Measurements from ENCODE around the gene NPM3. TPM values are rescaled to one million over a fixed set of nuclear protein-coding genes. Genes with fewer than 3 reads are reported as not detected.

Gene NPM3
- total and polyA plus RNA-seq, 4 experiments from 2014 or later: 5.3 to 12.4 (median 8.9) TPM

- H3K4me3 ChIP-seq (ENCODE audit: low read length in 2 of 2): no peak overlapping the region
- H3K4me1 ChIP-seq (ENCODE audit: insufficient read depth, low read length): peaks cover 44% of the 10 kb centered on the region
- peak overlapping the region; percentile 6 for H3K27ac ChIP-seq (ENCODE audit: low read depth, low read length)
Measured at GRCh38 chr10:101828766-101829551, 45.7 kb upstream of the NPM3 start.

DNA sequence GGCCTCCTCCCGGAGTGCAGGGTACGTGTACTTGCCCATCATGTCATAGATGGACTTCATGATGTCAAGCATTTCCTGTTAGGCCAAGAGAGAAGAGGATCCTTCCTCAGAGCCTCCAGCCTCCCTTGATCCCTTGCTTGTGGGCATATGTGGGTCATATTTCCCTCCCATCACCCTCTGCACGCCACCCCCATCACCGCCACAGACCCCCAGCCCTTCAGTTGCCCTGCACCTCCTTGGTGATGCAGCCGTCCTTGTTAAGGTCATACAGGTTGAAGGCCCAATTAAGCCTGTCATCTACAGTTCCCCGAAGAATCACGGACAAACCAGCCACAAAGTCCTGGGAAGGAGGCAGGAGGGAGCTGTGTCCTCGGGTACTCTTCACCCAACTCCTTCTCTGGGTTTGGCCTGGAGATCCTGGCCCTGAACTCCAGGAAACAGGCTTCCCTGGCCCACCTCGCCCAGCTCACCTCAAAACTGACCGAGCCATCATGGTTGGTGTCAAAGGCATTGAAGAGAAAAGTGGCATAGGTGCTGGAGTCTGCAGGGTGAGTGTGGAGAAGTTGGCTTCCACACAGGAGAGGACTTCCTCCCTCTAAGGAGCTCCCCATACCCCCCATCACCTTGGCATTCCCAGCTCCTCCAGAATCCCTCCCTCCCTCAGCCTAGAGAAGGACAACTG, 44.8 kb upstream of the NPM3 start:
- H3K9me3 Mint-ChIP-seq: peaks cover 0 to 6% (median 0%) of the 10 kb centered on the region in 8 donors
- no peaks in the 10 kb centered on the region for H3K36me3 ChIP-seq (ENCODE audit: insufficient read depth, low read length)
- POLR2A ChIA-PET (ENCODE audit: partially characterized antibody): interaction anchor here (3.6 to 11.6 kb wide), 3 partner anchors 10 to 44 kb away, joined by 13 to 204 read pairs (median 29); partner anchors contain the start of genes NPM3 and OGA
- H3K4me1 Mint-ChIP-seq: peaks cover 26 to 56% (median 35%) of the 10 kb centered on the region in 4 donors
- no peak overlapping the region for H3K4me3 ChIP-seq (ENCODE audit: low read length in 2 of 2)
- H3K27ac Mint-ChIP-seq: peak overlapping the region in 6 of 7 donors; percentile 34 to 98 (median 70)
- no peak overlapping the region for H3K27ac ChIP-seq (ENCODE audit: low read depth, low read length)
- H3K9me3 ChIP-seq (ENCODE audit: control insufficient read depth in 1 of 2, low read length in 2 of 2): no peaks in the 10 kb centered on the region
- intact Hi-C loops (cut with micrococcal nuclease): no loop called here
- peak overlapping the region in 4 of 8 donors; percentile 3 to 56 (median 35) for H3K4me3 Mint-ChIP-seq
- peaks cover 0 to 12% of the 10 kb centered on the region in 2 donors for H3K36me3 Mint-ChIP-seq
- peaks cover 2 to 7% of the 10 kb centered on the region in 2 donors for H3K27me3 Mint-ChIP-seq
- H3K4me1 ChIP-seq (ENCODE audit: insufficient read depth, low read length): peaks cover 35% of the 10 kb centered on the region
- no peak for DNase-seq
- CTCF ChIA-PET (ENCODE audit: partially characterized antibody): interaction anchor here (0.5 to 7.6 kb wide), 5 partner anchors 8 to 47 kb away, joined by 3 to 60 read pairs (median 6); partner anchors contain the start of genes KCNIP2 and OGA
- H3K27me3 ChIP-seq (ENCODE audit: insufficient read depth, low read length): no peaks in the 10 kb centered on the region

More at GRCh38 chr10:101828766-101829551, 45.7 kb upstream of the NPM3 start:
- Mint-ChIP-seq H3K9me3 (peaks cover 0 to 6% (median 0%) of the 10 kb centered on the region in 8 donors), H3K27me3 (peaks cover 2 to 7% of the 10 kb centered on the region in 2 donors), H3K4me3 (peak overlapping the region in 5 of 8 donors; percentile 6 to 56 (median 15)), H3K36me3 (peaks cover 0 to 12% of the 10 kb centered on the region in 2 donors), H3K27ac (peak overlapping the region in 6 of 7 donors; percentile 29 to 98 (median 50)), H3K4me1 (peaks cover 34 to 65% (median 44%) of the 10 kb centered on the region in 4 donors)
- DNase-seq: no peak
- Histone ChIP-seq H3K27me3 (ENCODE audit: insufficient read depth, low read length) (no peaks in the 10 kb centered on the region), H3K36me3 (ENCODE audit: insufficient read depth, low read length) (no peaks in the 10 kb centered on the region), H3K9me3 (ENCODE audit: control insufficient read depth in 1 of 2, low read length in 2 of 2) (no peaks in the 10 kb centered on the region)
- intact Hi-C loops (cut with micrococcal nuclease): no loop called here
- CTCF ChIA-PET (ENCODE audit: partially characterized antibody): interaction anchor here (7.6 to 10.1 kb wide), 2 partner anchors 7 to 13 kb away, joined by 60 to 88 read pairs; partner anchors contain the start of genes KCNIP2 and OGA
- POLR2A ChIA-PET (ENCODE audit: partially characterized antibody): interaction anchor here (3.6 to 11.6 kb wide), 3 partner anchors 10 to 45 kb away, joined by 13 to 204 read pairs (median 29); partner anchors contain the start of genes NPM3 and OGA

- peak overlapping the region in 2 of 8 donors; percentile 5 to 6 for H3K4me3 Mint-ChIP-seq
- Histone ChIP-seq H3K9me3 (ENCODE audit: control insufficient read depth in 1 of 2, low read length in 2 of 2) (no peaks in the 10 kb centered on the region), H3K27me3 (ENCODE audit: insufficient read depth, low read length) (no peaks in the 10 kb centered on the region), H3K4me1 (ENCODE audit: insufficient read depth, low read length) (peaks cover 23% of the 10 kb centered on the region), H3K4me3 (ENCODE audit: low read length in 2 of 2) (no peak overlapping the region), H3K36me3 (ENCODE audit: insufficient read depth, low read length) (no peaks in the 10 kb centered on the region), H3K27ac (ENCODE audit: low read depth, low read length) (no peak overlapping the region)
- ChIA-PET POLR2A (ENCODE audit: partially characterized antibody) (interaction anchor here (0.5 to 11.6 kb wide), 2 partner anchors 8 to 21 kb away, joined by 3 to 204 read pairs; partner anchors contain the start of gene OGA), CTCF (ENCODE audit: partially characterized antibody) (interaction anchor here (1.1 to 7.6 kb wide), 3 partner anchors 9 to 46 kb away, joined by 4 to 60 read pairs (median 6); partner anchors contain the start of gene KCNIP2)
- intact Hi-C loops (cut with micrococcal nuclease): no loop called here
- peak overlapping the region in 6 of 7 donors; percentile 15 to 98 (median 49) for H3K27ac Mint-ChIP-seq
- H3K36me3 Mint-ChIP-seq: peaks cover 0 to 12% of the 10 kb centered on the region in 2 donors
- H3K4me1 Mint-ChIP-seq: peaks cover 21 to 47% (median 27%) of the 10 kb centered on the region in 4 donors
- no peak for DNase-seq
- peaks cover 0 to 6% (median 0%) of the 10 kb centered on the region in 8 donors for H3K9me3 Mint-ChIP-seq
- peaks cover 2 to 7% of the 10 kb centered on the region in 2 donors for H3K27me3 Mint-ChIP-seq
Measured at GRCh38 chr10:101826852-101827434, 43.7 kb upstream of the NPM3 start.

DNA sequence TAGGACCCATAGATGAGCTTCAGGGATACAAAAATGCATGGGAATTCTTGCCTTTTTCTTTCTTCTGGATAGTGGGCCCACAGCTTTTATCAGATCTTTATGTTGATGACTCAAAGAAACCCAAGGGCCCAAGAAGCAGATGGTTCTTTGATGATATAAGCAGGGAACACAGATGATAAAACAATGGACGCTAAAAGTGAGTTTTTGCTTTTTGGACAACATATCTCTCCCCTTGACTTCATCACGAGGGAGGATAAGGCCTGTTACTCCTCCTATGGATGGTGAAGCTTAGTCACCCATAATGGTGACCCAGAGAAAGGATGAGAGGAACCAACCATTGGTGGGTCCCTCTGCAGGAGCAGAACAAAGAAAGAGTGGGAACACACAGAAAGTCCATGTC, 41.5 kb upstream of the NPM3 start:
- Mint-ChIP-seq H3K36me3 (peaks cover 0 to under 1% of the 10 kb centered on the region in 2 donors), H3K4me1 (peaks cover 10 to 35% (median 18%) of the 10 kb centered on the region in 4 donors), H3K27me3 (no peaks in the 10 kb centered on the region), H3K27ac (peak overlapping the region in 1 of 7 donors; percentile 21), H3K4me3 (no peak overlapping the region), H3K9me3 (no peaks in the 10 kb centered on the region)
- Histone ChIP-seq H3K9me3 (ENCODE audit: control insufficient read depth in 1 of 2, low read length in 2 of 2) (no peaks in the 10 kb centered on the region), H3K36me3 (ENCODE audit: insufficient read depth, low read length) (no peaks in the 10 kb centered on the region), H3K27me3 (ENCODE audit: insufficient read depth, low read length) (no peaks in the 10 kb centered on the region), H3K4me1 (ENCODE audit: insufficient read depth, low read length) (peaks cover 20% of the 10 kb centered on the region), H3K27ac (ENCODE audit: low read depth, low read length) (no peak overlapping the region), H3K4me3 (ENCODE audit: low read length in 2 of 2) (no peak overlapping the region)
- intact Hi-C loops (cut with micrococcal nuclease): no loop called here
- ChIA-PET POLR2A (ENCODE audit: partially characterized antibody) (no interaction called here), CTCF (ENCODE audit: partially characterized antibody) (interaction anchor here (1.4 to 8.4 kb wide), 3 partner anchors 9 to 19 kb away, joined by 3 to 88 read pairs (median 5); partner anchors contain the start of gene KCNIP2)
- DNase-seq: no peak

- H3K27ac ChIP-seq (ENCODE audit: low read depth, low read length): peak overlapping the region; percentile 85
- ChIA-PET CTCF (ENCODE audit: partially characterized antibody) (interaction anchor here (0.7 to 8.4 kb wide), 8 partner anchors 9 to 410 kb away, joined by 3 to 88 read pairs (median 6); partner anchors contain the start of genes KCNIP2 and NPM3), POLR2A (ENCODE audit: partially characterized antibody) (interaction anchor here (0.9 to 9.9 kb wide), 25 partner anchors 10 to 924 kb away, joined by 3 to 204 read pairs (median 5); partner anchors contain the start of genes ARMH3, KCNIP2, NOLC1 and NPM3)
- peak overlapping the region; percentile 94 to 100 (median 98) for H3K4me3 Mint-ChIP-seq
- intact Hi-C loops (cut with micrococcal nuclease): loop anchor here (1.0 to 5.0 kb wide), 7 partner anchors 11 to 828 kb away; partner anchors contain the start of genes ARMH3, HPS6, NOLC1 and NPM3
- H3K4me1 Mint-ChIP-seq: peaks cover 26 to 52% (median 34%) of the 10 kb centered on the region in 4 donors
- no peak for DNase-seq
- H3K36me3 ChIP-seq (ENCODE audit: insufficient read depth, low read length): no peaks in the 10 kb centered on the region
- H3K27me3 Mint-ChIP-seq: no peaks in the 10 kb centered on the region
- no peaks in the 10 kb centered on the region for H3K9me3 ChIP-seq (ENCODE audit: control insufficient read depth in 1 of 2, low read length in 2 of 2)
- no peaks in the 10 kb centered on the region for H3K9me3 Mint-ChIP-seq
- H3K4me1 ChIP-seq (ENCODE audit: insufficient read depth, low read length): peaks cover 39% of the 10 kb centered on the region
- H3K4me3 ChIP-seq (ENCODE audit: low read length in 2 of 2): peak overlapping the region; percentile 74 to 95
- H3K27ac Mint-ChIP-seq: peak overlapping the region; percentile 91 to 100 (median 97)
- H3K27me3 ChIP-seq (ENCODE audit: insufficient read depth, low read length): no peaks in the 10 kb centered on the region
- peaks cover 10 to 22% of the 10 kb centered on the region in 2 donors for H3K36me3 Mint-ChIP-seq
Measured at GRCh38 chr10:101818872-101819633, 35.8 kb upstream of the NPM3 start.
